Liver (tissue), 9 donors: ENCODE results near the gene CASTOR1. TPM values are rescaled to one million over a fixed set of nuclear protein-coding genes. Genes with fewer than 3 reads are reported as not detected.

ENCODE experiments used
- DNase-seq: peaks from one replicate; pipeline ENCODE4 v3.0.0-alpha.2; 2017; ENCODE audit warnings: low spot score
- H3K27ac ChIP-seq, 2 donors: one replicate each; pipeline ENCODE4 v1.7.0; 2013; ENCODE audit warnings: inconsistent platforms in 2 of 2, low read length in 2 of 2, control low read depth in 1 of 2, low read depth in 1 of 2, mild to moderate bottlenecking in 1 of 2
- H3K27me3 ChIP-seq, 4 donors: one replicate each; pipeline versions ENCODE4 v1.6.1 to v1.7.0; 2013; ENCODE audit warnings: low read length in 3 of 4, inconsistent platforms in 1 of 4, mild to moderate bottlenecking in 1 of 4, moderate library complexity in 1 of 4; ENCODE audit not compliant: control insufficient read depth in 4 of 4, insufficient read depth in 4 of 4
- H3K36me3 ChIP-seq, 4 donors: one replicate each; pipeline versions ENCODE4 v1.6.1 to v1.7.0; 2013; ENCODE audit warnings: low read length in 3 of 4, mild to moderate bottlenecking in 3 of 4, low read depth in 1 of 4, moderate library complexity in 1 of 4; ENCODE audit not compliant: control insufficient read depth in 4 of 4, insufficient read depth in 3 of 4
- H3K4me1 ChIP-seq, 4 donors: one replicate each; pipeline versions ENCODE4 v1.6.1 to v1.7.0; 2013; ENCODE audit warnings: low read length in 3 of 4, mild to moderate bottlenecking in 3 of 4, moderate library complexity in 1 of 4; ENCODE audit not compliant: control insufficient read depth in 4 of 4, insufficient read depth in 4 of 4
- H3K4me3 ChIP-seq, 3 donors: one replicate each; pipeline versions ENCODE4 v1.6.1 to v1.7.0; 2013; ENCODE audit warnings: low read length in 3 of 3, control low read depth in 1 of 3, low read depth in 1 of 3, mild to moderate bottlenecking in 1 of 3
- H3K9ac ChIP-seq, 2 donors: one replicate each; pipeline ENCODE4 v1.7.0; 2013; ENCODE audit warnings: low read length in 2 of 2, mild to moderate bottlenecking in 2 of 2, moderate library complexity in 2 of 2, control low read depth in 1 of 2, low read depth in 1 of 2
- H3K9me3 ChIP-seq, 4 donors: one replicate each; pipeline versions ENCODE4 v1.6.1 to v1.7.0; 2013; ENCODE audit warnings: low read length in 3 of 4; ENCODE audit not compliant: control insufficient read depth in 4 of 4
- EGR1 ChIP-seq, 2 donors: IDR thresholded peaks; 2 replicates each; pipeline ENCODE4 v1.6.1; 2016 to 2018; ENCODE audit warnings: antibody characterized with exemption in 2 of 2, low read depth in 2 of 2
- FOXA2 ChIP-seq: IDR thresholded peaks from 2 replicates; pipeline ENCODE4 v1.6.1; 2016; ENCODE audit warnings: antibody characterized with exemption
- GABPA ChIP-seq, 2 donors: IDR thresholded peaks in 1 of 2; conservative IDR thresholded peaks in 1 of 2; 2 replicates each; pipeline ENCODE4 v1.6.1; 2016; ENCODE audit warnings: antibody characterized with exemption in 2 of 2, mild to moderate bottlenecking in 1 of 2, moderate library complexity in 1 of 2
- HNF4A ChIP-seq, 2 donors: conservative IDR thresholded peaks; 2 replicates each; pipeline ENCODE4 v1.6.1; 2016; ENCODE audit warnings: antibody characterized with exemption in 2 of 2, mild to moderate bottlenecking in 2 of 2
- HNF4G ChIP-seq: IDR thresholded peaks from 2 replicates; pipeline ENCODE4 v1.6.1; 2016; ENCODE audit warnings: antibody characterized with exemption
- JUND ChIP-seq, 2 donors: IDR thresholded peaks; 2 replicates each; pipeline ENCODE4 v1.6.1; 2016; ENCODE audit warnings: antibody characterized with exemption in 2 of 2
- RAD21 ChIP-seq, 2 donors: IDR thresholded peaks; 2 replicates each; pipeline ENCODE4 v1.6.1; 2016; ENCODE audit warnings: antibody characterized with exemption in 2 of 2, mild to moderate bottlenecking in 2 of 2
- RXRA ChIP-seq, 2 donors: IDR thresholded peaks; 2 replicates each; pipeline ENCODE4 v1.6.1; 2017 to 2018; ENCODE audit warnings: antibody characterized with exemption in 2 of 2, mild to moderate bottlenecking in 1 of 2
- SP1 ChIP-seq: IDR thresholded peaks from 2 replicates; pipeline ENCODE4 v1.6.1; 2018; ENCODE audit warnings: antibody characterized with exemption, mild to moderate bottlenecking
- TAF1 ChIP-seq: conservative IDR thresholded peaks from 2 replicates; pipeline ENCODE4 v1.6.1; 2016; ENCODE audit warnings: antibody characterized with exemption, mild to moderate bottlenecking
- YY1 ChIP-seq: IDR thresholded peaks from 2 replicates; pipeline ENCODE4 v1.6.1; 2016; ENCODE audit warnings: antibody characterized with exemption, mild to moderate bottlenecking
- WGBS: extraction: QIAGEN DNeasy Blood & Tissue Kit; methylation state at CpG from one replicate; pipeline ENCODE4 v1.1.7; 2013; 5-methylcytosine and 5-hydroxymethylcytosine counted together
- polyA plus RNA-seq, 2 donors: library from polyadenylated mRNA; stranded (reverse) in 1 of 2; unstranded in 1 of 2; fragments of 200-250 nt in 1 of 2; fragments of >200 nt in 1 of 2; fragmentation: Nextera tagmentation in 1 of 2; extraction: Ambion mirVana in 1 of 2; gene quantifications; one replicate each; pipeline versions ENCODE4 v1.2.1 to v1.2.3, GENCODE V29; 2013 to 2015
- total RNA-seq, 2 donors: library from RNA; depleted of rRNA; stranded (reverse); fragments of >200 nt; gene quantifications; one replicate each; pipeline ENCODE4 v1.2.3, GENCODE V29; 2014
- TF ChIP-seq, protein P1 (sequence below): fragments of 150-350 bp; IDR thresholded peaks from 2 replicates; pipeline ENCODE4 v1.5.1; 2017; ENCODE audit warnings: improper control_type of control experiment, low read depth, low read length; ENCODE audit not compliant: missing input control
- TF ChIP-seq, protein P2 (sequence below): IDR thresholded peaks from 2 replicates; pipeline ENCODE4 v1.6.1; 2016; ENCODE audit warnings: antibody characterized with exemption, mild to moderate bottlenecking
- TF ChIP-seq, protein P3 (sequence below): IDR thresholded peaks from 2 replicates; pipeline ENCODE4 v1.6.1; 2016; ENCODE audit warnings: antibody characterized with exemption
- TF ChIP-seq, protein P4 (sequence below): IDR thresholded peaks from 2 replicates; pipeline ENCODE4 v1.6.1; 2016; ENCODE audit warnings: antibody characterized with exemption
- TF ChIP-seq, protein P5 (sequence below): IDR thresholded peaks from 2 replicates; pipeline ENCODE4 v1.6.1; 2016; ENCODE audit warnings: antibody characterized with exemption
- donor health status: healthy.
- donor health status: healthy.
- donor health status: healthy.
- donor health status: healthy.
- donor health status: healthy.

Gene CASTOR1
- total and polyA plus RNA-seq, 4 donors: 1.8 to 5.4 (median 2.4) TPM

DNA sequence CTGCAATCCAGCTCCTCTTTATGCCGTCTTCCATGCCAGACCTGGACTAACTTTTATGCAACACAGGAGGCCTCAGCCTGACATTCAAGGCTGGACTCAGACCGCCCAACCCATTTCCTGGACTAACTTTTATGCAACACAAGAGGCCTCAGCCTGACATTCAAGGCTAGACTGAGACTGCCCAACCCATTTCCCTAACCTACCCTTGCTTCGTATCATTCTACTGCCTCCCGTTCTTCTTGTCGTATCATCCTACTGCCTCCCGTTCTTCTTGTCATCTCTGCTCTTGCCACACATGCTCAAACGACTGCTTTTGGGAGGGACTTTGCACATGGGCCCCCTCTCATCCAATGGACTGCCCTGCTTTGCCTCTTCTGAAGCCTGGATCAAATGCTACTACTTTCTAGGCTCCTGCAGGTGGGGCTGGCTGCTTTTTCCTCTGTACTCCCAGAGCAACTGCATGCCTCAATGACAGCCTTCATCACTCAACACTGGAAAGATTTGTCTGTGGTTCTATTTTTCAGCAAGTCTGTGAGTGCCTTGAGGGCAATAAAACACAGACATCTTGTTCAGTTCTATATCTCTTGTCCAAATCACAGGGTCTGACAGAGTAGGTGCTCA lies 29.6 kb upstream of the CASTOR1 start:
- peaks cover 9 to 51% (median 30%) of the 10 kb centered on the region in 4 donors for H3K4me1 ChIP-seq
- no peaks in the 10 kb centered on the region for H3K27me3 ChIP-seq
- TF ChIP-seq SP1: no peak
- no peak for TF ChIP-seq HNF4A (conservative IDR thresholded peaks at IDR 0.05)
- TF ChIP-seq GABPA (IDR thresholded peaks at IDR 0.05 in 1 of 2, conservative IDR thresholded peaks at IDR 0.05 in 1 of 2): no peak
- no peak for TF ChIP-seq HNF4G
- TF ChIP-seq, protein P1, sequence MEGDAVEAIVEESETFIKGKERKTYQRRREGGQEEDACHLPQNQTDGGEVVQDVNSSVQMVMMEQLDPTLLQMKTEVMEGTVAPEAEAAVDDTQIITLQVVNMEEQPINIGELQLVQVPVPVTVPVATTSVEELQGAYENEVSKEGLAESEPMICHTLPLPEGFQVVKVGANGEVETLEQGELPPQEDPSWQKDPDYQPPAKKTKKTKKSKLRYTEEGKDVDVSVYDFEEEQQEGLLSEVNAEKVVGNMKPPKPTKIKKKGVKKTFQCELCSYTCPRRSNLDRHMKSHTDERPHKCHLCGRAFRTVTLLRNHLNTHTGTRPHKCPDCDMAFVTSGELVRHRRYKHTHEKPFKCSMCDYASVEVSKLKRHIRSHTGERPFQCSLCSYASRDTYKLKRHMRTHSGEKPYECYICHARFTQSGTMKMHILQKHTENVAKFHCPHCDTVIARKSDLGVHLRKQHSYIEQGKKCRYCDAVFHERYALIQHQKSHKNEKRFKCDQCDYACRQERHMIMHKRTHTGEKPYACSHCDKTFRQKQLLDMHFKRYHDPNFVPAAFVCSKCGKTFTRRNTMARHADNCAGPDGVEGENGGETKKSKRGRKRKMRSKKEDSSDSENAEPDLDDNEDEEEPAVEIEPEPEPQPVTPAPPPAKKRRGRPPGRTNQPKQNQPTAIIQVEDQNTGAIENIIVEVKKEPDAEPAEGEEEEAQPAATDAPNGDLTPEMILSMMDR: no peak
- TF ChIP-seq, protein P2, sequence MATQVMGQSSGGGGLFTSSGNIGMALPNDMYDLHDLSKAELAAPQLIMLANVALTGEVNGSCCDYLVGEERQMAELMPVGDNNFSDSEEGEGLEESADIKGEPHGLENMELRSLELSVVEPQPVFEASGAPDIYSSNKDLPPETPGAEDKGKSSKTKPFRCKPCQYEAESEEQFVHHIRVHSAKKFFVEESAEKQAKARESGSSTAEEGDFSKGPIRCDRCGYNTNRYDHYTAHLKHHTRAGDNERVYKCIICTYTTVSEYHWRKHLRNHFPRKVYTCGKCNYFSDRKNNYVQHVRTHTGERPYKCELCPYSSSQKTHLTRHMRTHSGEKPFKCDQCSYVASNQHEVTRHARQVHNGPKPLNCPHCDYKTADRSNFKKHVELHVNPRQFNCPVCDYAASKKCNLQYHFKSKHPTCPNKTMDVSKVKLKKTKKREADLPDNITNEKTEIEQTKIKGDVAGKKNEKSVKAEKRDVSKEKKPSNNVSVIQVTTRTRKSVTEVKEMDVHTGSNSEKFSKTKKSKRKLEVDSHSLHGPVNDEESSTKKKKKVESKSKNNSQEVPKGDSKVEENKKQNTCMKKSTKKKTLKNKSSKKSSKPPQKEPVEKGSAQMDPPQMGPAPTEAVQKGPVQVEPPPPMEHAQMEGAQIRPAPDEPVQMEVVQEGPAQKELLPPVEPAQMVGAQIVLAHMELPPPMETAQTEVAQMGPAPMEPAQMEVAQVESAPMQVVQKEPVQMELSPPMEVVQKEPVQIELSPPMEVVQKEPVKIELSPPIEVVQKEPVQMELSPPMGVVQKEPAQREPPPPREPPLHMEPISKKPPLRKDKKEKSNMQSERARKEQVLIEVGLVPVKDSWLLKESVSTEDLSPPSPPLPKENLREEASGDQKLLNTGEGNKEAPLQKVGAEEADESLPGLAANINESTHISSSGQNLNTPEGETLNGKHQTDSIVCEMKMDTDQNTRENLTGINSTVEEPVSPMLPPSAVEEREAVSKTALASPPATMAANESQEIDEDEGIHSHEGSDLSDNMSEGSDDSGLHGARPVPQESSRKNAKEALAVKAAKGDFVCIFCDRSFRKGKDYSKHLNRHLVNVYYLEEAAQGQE: no peak
- no peak for TF ChIP-seq FOXA2
- no peak for TF ChIP-seq RXRA (IDR thresholded peaks at IDR 0.05)
- TF ChIP-seq, protein P3, sequence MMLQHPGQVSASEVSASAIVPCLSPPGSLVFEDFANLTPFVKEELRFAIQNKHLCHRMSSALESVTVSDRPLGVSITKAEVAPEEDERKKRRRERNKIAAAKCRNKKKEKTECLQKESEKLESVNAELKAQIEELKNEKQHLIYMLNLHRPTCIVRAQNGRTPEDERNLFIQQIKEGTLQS: no peak
- TF ChIP-seq, protein P4, sequence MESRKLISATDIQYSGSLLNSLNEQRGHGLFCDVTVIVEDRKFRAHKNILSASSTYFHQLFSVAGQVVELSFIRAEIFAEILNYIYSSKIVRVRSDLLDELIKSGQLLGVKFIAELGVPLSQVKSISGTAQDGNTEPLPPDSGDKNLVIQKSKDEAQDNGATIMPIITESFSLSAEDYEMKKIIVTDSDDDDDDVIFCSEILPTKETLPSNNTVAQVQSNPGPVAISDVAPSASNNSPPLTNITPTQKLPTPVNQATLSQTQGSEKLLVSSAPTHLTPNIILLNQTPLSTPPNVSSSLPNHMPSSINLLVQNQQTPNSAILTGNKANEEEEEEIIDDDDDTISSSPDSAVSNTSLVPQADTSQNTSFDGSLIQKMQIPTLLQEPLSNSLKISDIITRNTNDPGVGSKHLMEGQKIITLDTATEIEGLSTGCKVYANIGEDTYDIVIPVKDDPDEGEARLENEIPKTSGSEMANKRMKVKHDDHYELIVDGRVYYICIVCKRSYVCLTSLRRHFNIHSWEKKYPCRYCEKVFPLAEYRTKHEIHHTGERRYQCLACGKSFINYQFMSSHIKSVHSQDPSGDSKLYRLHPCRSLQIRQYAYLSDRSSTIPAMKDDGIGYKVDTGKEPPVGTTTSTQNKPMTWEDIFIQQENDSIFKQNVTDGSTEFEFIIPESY: no peak
- no peak for TF ChIP-seq EGR1 (IDR thresholded peaks at IDR 0.05; ENCODE audit: low read depth in 2 of 2)
- no peak for TF ChIP-seq RAD21 (IDR thresholded peaks at IDR 0.05)
- no peak for TF ChIP-seq JUND (IDR thresholded peaks at IDR 0.05)
- no peak for TF ChIP-seq YY1
- no peak overlapping the region for H3K9ac ChIP-seq
- H3K4me3 ChIP-seq: no peak overlapping the region
- no peak for DNase-seq
- WGBS: 81% methylated on average over 7 of the region's 7 CpGs
- H3K36me3 ChIP-seq: peaks cover 0 to 2% (median 0%) of the 10 kb centered on the region in 4 donors
- no peaks in the 10 kb centered on the region for H3K9me3 ChIP-seq
- H3K27ac ChIP-seq: peak overlapping the region; percentile 1 to 75

DNA sequence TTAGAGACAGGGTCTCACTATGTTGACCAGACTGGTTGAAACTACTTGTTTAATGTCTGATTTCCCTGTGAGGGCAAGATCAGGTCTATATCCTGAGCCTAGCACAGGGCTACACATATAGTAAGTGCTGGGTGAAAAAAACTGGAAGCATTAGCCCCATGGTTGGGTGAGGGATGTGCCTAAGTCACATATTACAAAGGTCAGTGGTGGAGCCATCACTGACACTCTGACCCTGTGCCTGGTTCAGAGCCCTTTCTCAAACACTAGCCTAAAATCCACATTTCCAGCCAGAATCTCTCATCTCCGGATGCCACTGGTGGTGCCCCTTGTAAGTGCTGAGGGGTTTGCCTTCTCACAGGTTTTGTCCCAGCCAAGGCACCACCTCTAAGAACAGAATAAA lies 28.5 kb upstream of the CASTOR1 start:
- peak overlapping the region; percentile 75 to 89 for H3K27ac ChIP-seq
- H3K4me1 ChIP-seq: peaks cover 9 to 52% (median 31%) of the 10 kb centered on the region in 4 donors
- H3K9ac ChIP-seq: peak overlapping the region in 1 of 2 donors; percentile 16
- no peaks in the 10 kb centered on the region for H3K27me3 ChIP-seq
- H3K9me3 ChIP-seq: no peaks in the 10 kb centered on the region
- peaks cover 0 to 2% (median 1%) of the 10 kb centered on the region in 4 donors for H3K36me3 ChIP-seq
- 45% methylated on average over 1 of the region's 1 CpG for WGBS
- H3K4me3 ChIP-seq: no peak overlapping the region
- DNase-seq: no peak
- peak; percentile 75 for TF ChIP-seq SP1
- TF ChIP-seq, protein P2: peak; percentile 39
- peak in 1 of 2 donors; percentile 24 for TF ChIP-seq RAD21 (IDR thresholded peaks at IDR 0.05)
- peak; percentile 67 for TF ChIP-seq YY1
- TF ChIP-seq, protein P5, sequence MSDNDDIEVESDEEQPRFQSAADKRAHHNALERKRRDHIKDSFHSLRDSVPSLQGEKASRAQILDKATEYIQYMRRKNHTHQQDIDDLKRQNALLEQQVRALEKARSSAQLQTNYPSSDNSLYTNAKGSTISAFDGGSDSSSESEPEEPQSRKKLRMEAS: no peak
- no peak for TF ChIP-seq TAF1
- peak; percentile 84 to 85 for TF ChIP-seq HNF4A (conservative IDR thresholded peaks at IDR 0.05)
- TF ChIP-seq, protein P1: no peak
- TF ChIP-seq, protein P3: no peak
- peak; percentile 60 for TF ChIP-seq HNF4G
